ENCODE measurements around the gene CCDC30.

- TF ChIP-seq CTCF (IDR thresholded peaks at IDR 0.05): no peak
- no peak for TF ChIP-seq POLR2A (IDR thresholded peaks at IDR 0.05)
- no peak for TF ChIP-seq POLR2AphosphoS5 (IDR thresholded peaks at IDR 0.05)
- no peak for TF ChIP-seq EP300 (IDR thresholded peaks at IDR 0.05)
These were observed 1.9 kb upstream of the CCDC30 start for GRCh38 chr1:42461196-42461595.

Measured in sigmoid colon (tissue), 4 donors.